ENCODE data around the gene SSTR5.

GRCh38 chr16:1062895-1063294, 9.7 kb upstream of the SSTR5 start:
- TF ChIP-seq POLR2A (IDR thresholded peaks at IDR 0.05; ENCODE audit: low read length) (no peak), GATA1 (IDR thresholded peaks at IDR 0.05; ENCODE audit: low read depth, low read length) (no peak)

All from erythroblast (primary cell).